HG03095 (cell line): ENCODE measurements around the gene MAN2A1.

Experiments used
- ATAC-seq: cut with Tn5 transposase; IDR thresholded peaks from one replicate; pipeline ENCODE4 v1.9.1; 2021; ENCODE audit warnings: moderate library complexity; ENCODE audit not compliant: unreplicated experiment

MAN2A1 gene

GRCh38 chr5:109900461-109900860 lies 210.7 kb downstream of the MAN2A1 start:
- ATAC-seq: no peak

GRCh38 chr5:109900911-109901627 lies 211.3 kb downstream of the MAN2A1 start:
- no peak for ATAC-seq

GRCh38 chr5:109901628-109901981 lies 211.9 kb downstream of the MAN2A1 start:
- ATAC-seq: no peak

GRCh38 chr5:109903061-109903460 lies 213.3 kb downstream of the MAN2A1 start:
- ATAC-seq: no peak

GRCh38 chr5:109905906-109906305 lies 216.2 kb downstream of the MAN2A1 start:
- ATAC-seq: no peak

GRCh38 chr5:109907189-109907588 lies 217.5 kb downstream of the MAN2A1 start:
- ATAC-seq: no peak

- ATAC-seq: no peak
These were observed 218.0 kb downstream of the MAN2A1 start for GRCh38 chr5:109907731-109908130.

GRCh38 chr5:109908366-109908765 lies 218.6 kb downstream of the MAN2A1 start:
- ATAC-seq: no peak

- no peak for ATAC-seq
These were observed 221.1 kb downstream of the MAN2A1 start for GRCh38 chr5:109910874-109911273.

GRCh38 chr5:109911731-109912130 lies 222.0 kb downstream of the MAN2A1 start:
- no peak for ATAC-seq

- no peak for ATAC-seq
These were observed 225.2 kb downstream of the MAN2A1 start for GRCh38 chr5:109914906-109915305.

GRCh38 chr5:109916481-109917153 lies 226.9 kb downstream of the MAN2A1 start:
- ATAC-seq: no peak
